OCI-LY3 (cell line): ENCODE data around the gene PKIG.
"Not testable (repeated sequence)": the region's sequence is repeated elsewhere in the genome, so short reads cannot be mapped to it uniquely, and the experiment has no call there.

ENCODE experiments used
- H2AFZ ChIP-seq: fragments of 200-600, 300-600 bp; shearing (Covaris generic); 2 replicates; pipeline ENCODE4 v1.6.0; 2014; ENCODE audit warnings: antibody characterized with exemption, low read depth, low read length
- H3K27ac ChIP-seq: fragments of 200-600, 300-600 bp; sonication (generic); 2 replicates; pipeline ENCODE4 v1.5.1; 2014; ENCODE audit warnings: mild to moderate bottlenecking, low read length, moderate library complexity, mixed read lengths
- H3K27me3 ChIP-seq: fragments of 200-600, 300-600 bp; sonication (generic); 2 replicates; pipeline ENCODE4 v1.6.1; 2014; ENCODE audit warnings: low read depth, low read length, mixed read lengths
- H3K36me3 ChIP-seq: fragments of 200-600, 300-600 bp; sonication (generic); replicated peaks from 2 replicates; pipeline ENCODE3; 2014; ENCODE audit warnings: low read depth, low read length, mixed read lengths
- H3K4me1 ChIP-seq: fragments of 300-600, 200-600 bp; sonication (generic); 2 replicates; pipeline ENCODE4 v1.6.1; 2014; ENCODE audit warnings: low read length, mixed read lengths
- H3K4me2 ChIP-seq: fragments of 200-600, 300-600 bp; sonication (generic); 2 replicates; pipeline ENCODE4 v1.6.1; 2014; ENCODE audit warnings: low read length, mixed read lengths
- H3K4me3 ChIP-seq: fragments of 300-600, 200-600 bp; sonication (generic); 2 replicates; pipeline ENCODE4 v1.5.1; 2014; ENCODE audit warnings: antibody characterized with exemption, mild to moderate bottlenecking, low read length, moderate library complexity
- H3K79me2 ChIP-seq: fragments of 300-600, 200-600 bp; shearing (Covaris generic); 2 replicates; pipeline ENCODE4 v1.6.1; 2014; ENCODE audit warnings: mild to moderate bottlenecking, low read length, mixed read lengths
- H3K9ac ChIP-seq: fragments of 300-600, 200-600 bp; shearing (Covaris generic); 2 replicates; pipeline ENCODE4 v1.6.0; 2014; ENCODE audit warnings: mild to moderate bottlenecking, low read length, moderate library complexity
- H3K9me3 ChIP-seq: fragments of 200-600, 300-600 bp; shearing (Covaris generic); 2 replicates; pipeline ENCODE4 v1.6.1; 2014; ENCODE audit warnings: low read length, mixed read lengths; ENCODE audit not compliant: insufficient read depth
- H4K20me1 ChIP-seq: fragments of 200-600, 300-600 bp; sonication (generic); 2 replicates; pipeline ENCODE4 v1.6.1; 2016; ENCODE audit warnings: low read length, mixed read lengths; ENCODE audit not compliant: insufficient read depth
- CTCF ChIP-seq: fragments of 200-600, 300-600 bp; sonication (generic); IDR thresholded peaks from 2 replicates; pipeline ENCODE4 v1.5.1; 2014; ENCODE audit warnings: antibody characterized with exemption, low read length, low read depth
- EZH2phosphoT487 ChIP-seq: fragments of 200-600 bp; shearing (Covaris generic); IDR thresholded peaks from 2 replicates; pipeline ENCODE4 v1.6.1; 2018; ENCODE audit warnings: antibody characterized with exemption, mixed run types, low read depth

The PKIG gene

GRCh38 chr20:44651434-44651683 lies 69.0 kb downstream of the PKIG start:
- Histone ChIP-seq H3K9ac (peak overlapping the region; percentile 82), H3K36me3 (peaks cover 12% of the 10 kb centered on the region), H3K4me2 (peak overlapping the region; percentile 94), H3K79me2 (peaks cover 39% of the 10 kb centered on the region), H3K9me3 (no peaks in the 10 kb centered on the region), H3K4me1 (peaks cover 45% of the 10 kb centered on the region), H3K27me3 (no peaks in the 10 kb centered on the region), H4K20me1 (no peaks in the 10 kb centered on the region), H3K4me3 (peak overlapping the region; percentile 79), H2AFZ (peak overlapping the region; percentile 28; the same call in 1 of the 2 replicates), H3K27ac (peak overlapping the region; percentile 36)
- TF ChIP-seq EZH2phosphoT487, result no peak
- TF ChIP-seq CTCF, result no peak

DNA sequence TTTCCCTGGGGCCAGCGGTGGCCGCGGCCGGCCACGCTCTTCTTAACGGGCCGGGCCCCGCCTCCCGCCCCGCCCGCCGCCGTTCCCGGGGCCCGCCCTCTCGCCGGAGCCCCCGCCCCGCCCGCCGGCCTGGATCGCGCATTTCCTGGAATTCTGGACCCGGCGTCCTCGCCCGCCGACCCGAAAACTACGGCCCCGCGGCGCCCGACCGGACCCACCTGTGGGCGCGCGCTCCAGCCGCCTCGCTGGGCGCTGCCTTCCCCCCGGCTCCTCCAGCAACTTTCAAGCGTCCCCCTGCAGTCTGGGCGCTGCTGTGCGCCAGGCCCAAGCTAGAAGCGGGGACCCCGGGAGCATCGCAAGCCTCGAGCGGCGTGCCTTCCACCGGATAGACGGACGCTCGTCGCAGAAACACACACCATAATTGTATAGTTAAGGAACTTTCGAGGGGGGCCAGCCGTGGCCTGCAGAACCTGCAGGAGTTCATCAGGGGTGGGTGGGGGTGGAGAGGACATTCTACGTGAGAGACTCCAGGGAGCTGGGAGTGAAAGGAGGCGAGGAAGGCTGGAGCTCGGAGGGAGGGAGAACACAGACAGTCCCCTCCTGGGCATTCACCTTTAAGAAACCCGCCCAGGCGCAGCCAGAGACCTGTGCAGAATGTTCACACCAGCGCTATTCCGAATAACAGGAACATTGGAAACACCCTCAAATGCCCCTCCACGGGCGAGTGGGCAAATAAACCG lies 69.5 kb downstream of the PKIG start, which contains the start of gene ADA:
TSS of gene ADA (minus strand) at position 16 of the 740 bp plus-strand sequence. CDS start 92 bp downstream, outside the sequence.
- H3K79me2 ChIP-seq, result peaks cover 36% of the 10 kb centered on the region
- peaks cover 40% of the 10 kb centered on the region for H3K4me1 ChIP-seq
- H3K4me2 ChIP-seq, result peak within 1 kb of the TSS; percentile 94
- no peak for TF ChIP-seq EZH2phosphoT487
- H3K9ac ChIP-seq, result peak within 1 kb of the TSS; percentile 82
- peak within 1 kb of the TSS; percentile 36 for H3K27ac ChIP-seq
- H3K36me3 ChIP-seq, result peaks cover 9% of the 10 kb centered on the region
- H4K20me1 ChIP-seq, result no peaks in the 10 kb centered on the region
- peak within 1 kb of the TSS; percentile 79 for H3K4me3 ChIP-seq
- H2AFZ ChIP-seq, result peak within 1 kb of the TSS; percentile 91
- no peaks in the 10 kb centered on the region for H3K9me3 ChIP-seq
- no peaks in the 10 kb centered on the region for H3K27me3 ChIP-seq

GRCh38 chr20:44653546-44653945 lies 71.2 kb downstream of the PKIG start:
- Histone ChIP-seq H4K20me1 (no peaks in the 10 kb centered on the region), H2AFZ (no peak overlapping the region), H3K36me3 (peaks cover 4% of the 10 kb centered on the region), H3K4me3 (no peak overlapping the region), H3K4me1 (peaks cover 23% of the 10 kb centered on the region), H3K9ac (no peak overlapping the region), H3K4me2 (no peak overlapping the region), H3K27ac (no peak overlapping the region), H3K9me3 (no peaks in the 10 kb centered on the region), H3K79me2 (peaks cover 24% of the 10 kb centered on the region), H3K27me3 (no peaks in the 10 kb centered on the region)
- TF ChIP-seq CTCF (no peak), EZH2phosphoT487 (no peak)

DNA sequence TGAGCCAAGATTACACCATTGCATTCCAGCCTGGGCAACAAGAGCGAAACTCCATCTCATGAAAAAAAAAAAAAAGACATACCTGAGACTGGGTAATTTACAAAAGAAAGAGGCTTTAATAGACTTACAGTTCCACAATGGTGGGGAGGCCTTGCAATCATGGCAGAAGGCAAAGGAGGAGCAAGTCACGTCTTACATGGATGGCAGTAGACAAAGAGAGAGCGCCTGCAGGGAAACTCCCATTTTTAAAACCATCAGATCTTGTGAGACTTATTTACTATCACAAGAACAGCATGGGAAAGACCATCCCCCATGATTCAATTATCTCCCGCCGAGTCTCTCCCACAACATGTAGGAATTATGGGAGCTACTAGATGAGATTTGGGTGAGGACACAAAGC lies 71.8 kb downstream of the PKIG start:
- H4K20me1 ChIP-seq, H3K9ac ChIP-seq, H3K4me3 ChIP-seq, H3K4me2 ChIP-seq, H2AFZ ChIP-seq, H3K27ac ChIP-seq, H3K36me3 ChIP-seq, H3K9me3 ChIP-seq, H3K27me3 ChIP-seq: not testable (repeated sequence)
- Histone ChIP-seq H3K79me2 (peaks cover 18% of the 10 kb centered on the region), H3K4me1 (peaks cover 17% of the 10 kb centered on the region)

GRCh38 chr20:44656448-44656847 lies 74.1 kb downstream of the PKIG start:
- no peak overlapping the region for H3K4me2 ChIP-seq
- TF ChIP-seq CTCF (no peak), EZH2phosphoT487 (no peak)
- H3K9me3 ChIP-seq, result no peaks in the 10 kb centered on the region
- H3K36me3 ChIP-seq, result no peaks in the 10 kb centered on the region
- H3K27ac ChIP-seq, result no peak overlapping the region
- H4K20me1 ChIP-seq, result no peaks in the 10 kb centered on the region
- no peaks in the 10 kb centered on the region for H3K79me2 ChIP-seq
- peaks cover 11% of the 10 kb centered on the region for H3K4me1 ChIP-seq
- H3K4me3 ChIP-seq, result no peak overlapping the region
- H2AFZ ChIP-seq, result no peak overlapping the region
- H3K27me3 ChIP-seq, result no peaks in the 10 kb centered on the region
- no peak overlapping the region for H3K9ac ChIP-seq
